Tibial nerve (tissue), 4 donors: ENCODE measurements around the gene TOMM34. TPM values are rescaled to one million over a fixed set of nuclear protein-coding genes. Genes with fewer than 3 reads are reported as not detected.

Source experiments
- DNase-seq, 2 donors: peaks; one replicate each; pipeline ENCODE4 v3.0.0-alpha.2; 2019; ENCODE audit warnings: low spot score in 2 of 2
- H3K27ac ChIP-seq, 4 donors: fragments of 200-600 bp; sonication (generic) in 3 of 4; one replicate each; pipeline ENCODE4 v1.5.1; 2017 to 2019; ENCODE audit warnings: mild to moderate bottlenecking in 1 of 4
- H3K27me3 ChIP-seq, 2 donors: fragments of 200-600 bp; sonication (generic) in 1 of 2; one replicate each; pipeline versions ENCODE4 v1.5.1 to v1.6.0; 2017 to 2019
- H3K36me3 ChIP-seq, 3 donors: fragments of 200-600 bp; sonication (generic); one replicate each; pipeline ENCODE4 v1.5.1; 2018 to 2019
- H3K4me1 ChIP-seq, 4 donors: fragments of 200-600 bp; sonication (generic) in 3 of 4; one replicate each; pipeline ENCODE4 v1.5.1; 2017 to 2019
- H3K4me3 ChIP-seq, 4 donors: fragments of 200-600 bp; sonication (generic) in 3 of 4; one replicate each; pipeline ENCODE4 v1.5.1; 2017 to 2019; ENCODE audit warnings: mild to moderate bottlenecking in 1 of 4, moderate library complexity in 1 of 4
- H3K9me3 ChIP-seq, 4 donors: fragments of 200-600 bp; sonication (generic) in 3 of 4; one replicate each; pipeline ENCODE4 v1.5.1; 2017 to 2019
- EP300 ChIP-seq, 2 donors: sonication (generic); formaldehyde crosslinking; IDR thresholded peaks; one replicate each; pipeline ENCODE4 v1.6.1; 2017; ENCODE audit warnings: antibody characterized with exemption in 2 of 2, mild to moderate bottlenecking in 1 of 2
- POLR2A ChIP-seq, 2 donors: fragments of 450-650 bp; IDR thresholded peaks; one replicate each; pipeline ENCODE4 v1.6.1; 2017; ENCODE audit warnings: antibody characterized with exemption in 2 of 2, mild to moderate bottlenecking in 2 of 2, moderate library complexity in 2 of 2
- WGBS, 2 donors: methylation state at CpG; one replicate each; pipeline ENCODE4 v1.1.5; 2018; 5-methylcytosine and 5-hydroxymethylcytosine counted together
- total RNA-seq, 4 donors: library from RNA; depleted of rRNA; stranded (reverse); fragments of >200 nt; gene quantifications; one replicate each; pipeline ENCODE4 v1.1.0, GENCODE V29; 2016
- TF ChIP-seq, protein P1 (sequence below), 5 experiments: fragments of 200-600 bp in 3 of 5; fragments of 450-650 bp in 2 of 5; sonication (generic) in 3 of 5; IDR thresholded peaks; one replicate each; pipeline ENCODE4 v1.5.1; 2016 to 2019; ENCODE audit warnings: antibody characterized with exemption in 5 of 5, mild to moderate bottlenecking in 3 of 5, moderate library complexity in 2 of 5

Gene TOMM34
- total RNA-seq, 4 donors from 2014 or later: 5.9 to 18.0 (median 13.9) TPM

GRCh38 chr20:44912189-44912588 is 48.0 kb downstream of the TOMM34 start:
- TF ChIP-seq POLR2A (IDR thresholded peaks at IDR 0.05): no peak
- TF ChIP-seq EP300 (IDR thresholded peaks at IDR 0.05): no peak
- TF ChIP-seq, protein P1, sequence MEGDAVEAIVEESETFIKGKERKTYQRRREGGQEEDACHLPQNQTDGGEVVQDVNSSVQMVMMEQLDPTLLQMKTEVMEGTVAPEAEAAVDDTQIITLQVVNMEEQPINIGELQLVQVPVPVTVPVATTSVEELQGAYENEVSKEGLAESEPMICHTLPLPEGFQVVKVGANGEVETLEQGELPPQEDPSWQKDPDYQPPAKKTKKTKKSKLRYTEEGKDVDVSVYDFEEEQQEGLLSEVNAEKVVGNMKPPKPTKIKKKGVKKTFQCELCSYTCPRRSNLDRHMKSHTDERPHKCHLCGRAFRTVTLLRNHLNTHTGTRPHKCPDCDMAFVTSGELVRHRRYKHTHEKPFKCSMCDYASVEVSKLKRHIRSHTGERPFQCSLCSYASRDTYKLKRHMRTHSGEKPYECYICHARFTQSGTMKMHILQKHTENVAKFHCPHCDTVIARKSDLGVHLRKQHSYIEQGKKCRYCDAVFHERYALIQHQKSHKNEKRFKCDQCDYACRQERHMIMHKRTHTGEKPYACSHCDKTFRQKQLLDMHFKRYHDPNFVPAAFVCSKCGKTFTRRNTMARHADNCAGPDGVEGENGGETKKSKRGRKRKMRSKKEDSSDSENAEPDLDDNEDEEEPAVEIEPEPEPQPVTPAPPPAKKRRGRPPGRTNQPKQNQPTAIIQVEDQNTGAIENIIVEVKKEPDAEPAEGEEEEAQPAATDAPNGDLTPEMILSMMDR (IDR thresholded peaks at IDR 0.05): no peak
- DNase-seq: no peak
- Histone ChIP-seq H3K36me3 (peaks cover 0 to 39% (median 0%) of the 10 kb centered on the region in 3 donors), H3K27ac (no peak overlapping the region), H3K4me3 (no peak overlapping the region), H3K4me1 (peaks cover 0 to 18% (median 8%) of the 10 kb centered on the region in 4 donors), H3K27me3 (no peaks in the 10 kb centered on the region), H3K9me3 (no peaks in the 10 kb centered on the region)
- 93 to 95% methylated on average over 2 of the region's 2 CpGs for WGBS, 2 donors

- H3K4me3 ChIP-seq: no peak overlapping the region
- H3K27ac ChIP-seq: no peak overlapping the region
- WGBS, 2 donors: 64 to 69% methylated on average over 21 of the region's 21 CpGs
- no peaks in the 10 kb centered on the region for H3K9me3 ChIP-seq
- peaks cover 0 to 18% (median 8%) of the 10 kb centered on the region in 4 donors for H3K4me1 ChIP-seq
- TF ChIP-seq, protein P1 (IDR thresholded peaks at IDR 0.05): peak in 1 of 5 experiments; percentile 23
- no peak for TF ChIP-seq EP300 (IDR thresholded peaks at IDR 0.05)
- no peak for TF ChIP-seq POLR2A (IDR thresholded peaks at IDR 0.05)
- peak in 1 of 2 donors; percentile 18 for DNase-seq
- peaks cover 0 to 39% (median 0%) of the 10 kb centered on the region in 3 donors for H3K36me3 ChIP-seq
- H3K27me3 ChIP-seq: no peaks in the 10 kb centered on the region
Measured at GRCh38 chr20:44911264-44911921, 48.8 kb downstream of the TOMM34 start.

- peaks cover 0 to 43% (median 0%) of the 10 kb centered on the region in 3 donors for H3K36me3 ChIP-seq
- no peak for DNase-seq
- WGBS, 2 donors: 65 to 78% methylated on average over 14 to 17 of the region's 17 CpGs
- H3K4me3 ChIP-seq: peak overlapping the region in 3 of 4 donors; percentile 53 to 70 (median 62)
- no peak overlapping the region for H3K27ac ChIP-seq
- peaks cover 0 to 18% (median 8%) of the 10 kb centered on the region in 4 donors for H3K4me1 ChIP-seq
- TF ChIP-seq EP300 (IDR thresholded peaks at IDR 0.05) (no peak), POLR2A (IDR thresholded peaks at IDR 0.05) (no peak)
- TF ChIP-seq, protein P1 (IDR thresholded peaks at IDR 0.05): no peak
- H3K27me3 ChIP-seq: no peaks in the 10 kb centered on the region
- no peaks in the 10 kb centered on the region for H3K9me3 ChIP-seq
Measured at GRCh38 chr20:44910690-44911262, 49.4 kb downstream of the TOMM34 start.

DNA sequence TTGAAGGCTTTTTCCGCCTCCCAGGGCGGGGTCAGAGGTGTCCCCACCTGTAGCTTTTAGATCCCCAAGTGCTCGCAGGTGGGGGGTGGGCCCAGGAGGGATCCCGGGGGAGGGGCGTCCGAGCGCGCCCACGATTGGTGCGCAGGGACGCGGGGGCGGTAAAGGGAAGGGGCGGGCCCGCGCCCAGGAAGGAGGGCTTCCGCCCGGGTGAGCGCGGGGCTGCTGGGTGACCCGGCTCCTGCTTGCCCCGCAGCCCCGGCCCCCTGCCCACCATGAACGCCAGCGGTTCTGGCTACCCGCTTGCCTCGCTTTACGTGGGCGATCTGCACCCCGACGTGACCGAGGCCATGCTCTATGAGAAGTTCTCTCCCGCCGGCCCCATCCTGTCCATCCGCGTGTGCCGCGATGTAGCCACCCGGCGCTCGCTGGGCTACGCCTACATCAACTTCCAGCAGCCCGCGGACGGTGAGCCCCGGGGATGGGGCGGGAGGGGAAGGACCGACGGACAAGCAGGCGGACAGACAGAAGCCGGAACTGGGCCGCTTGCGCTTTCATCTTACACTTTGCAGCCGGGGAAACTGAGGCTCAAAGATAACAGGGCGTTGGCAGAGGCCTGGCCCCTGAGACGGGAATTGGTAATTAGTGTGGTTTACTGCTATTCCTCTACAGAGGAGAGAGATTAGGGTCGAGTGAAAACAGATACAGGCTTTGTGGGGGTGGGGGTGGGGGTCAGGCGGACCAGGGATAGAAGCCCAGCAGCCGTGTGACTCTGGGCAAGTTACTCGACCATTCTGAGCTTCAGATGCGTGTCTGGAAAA is 50.1 kb downstream of the TOMM34 start, which contains the start of gene PABPC1L:
PABPC1L (plus strand) TSS at position 189 of the 818 bp plus-strand sequence; CDS start at position 273, 84 bp downstream.
- H3K27me3 ChIP-seq: no peaks in the 10 kb centered on the region
- TF ChIP-seq, protein P1 (IDR thresholded peaks at IDR 0.05): no peak
- TF ChIP-seq EP300 (IDR thresholded peaks at IDR 0.05) (no peak), POLR2A (IDR thresholded peaks at IDR 0.05) (no peak)
- H3K27ac ChIP-seq: peak within 1 kb of the TSS in 2 of 4 donors; percentile 6 to 42
- peaks cover 0 to 50% (median 0%) of the 10 kb centered on the region in 3 donors for H3K36me3 ChIP-seq
- DNase-seq: peak in 1 of 2 donors; percentile 24
- 2% methylated on average over 32 to 52 of the region's 61 CpGs for WGBS, 2 donors
- peaks cover 0 to 18% (median 8%) of the 10 kb centered on the region in 4 donors for H3K4me1 ChIP-seq
- H3K4me3 ChIP-seq: peak within 1 kb of the TSS; percentile 53 to 70 (median 59)
- no peaks in the 10 kb centered on the region for H3K9me3 ChIP-seq
